OCI-LY1 (cell line): ENCODE results near the gene TIMM44.

Source experiments
- H2AFZ ChIP-seq: fragments of 200-600 bp; sonication (generic), shearing (Covaris generic); 2 replicates; pipeline ENCODE4 v1.6.0; 2014; ENCODE audit warnings: antibody characterized with exemption, mild to moderate bottlenecking, low read length
- H3F3A ChIP-seq: fragments of 200-600 bp; sonication (generic), shearing (Covaris generic); 2 replicates; pipeline ENCODE4 v1.6.0; 2014; ENCODE audit warnings: mild to moderate bottlenecking, antibody characterized with exemption, low read length, moderate library complexity; ENCODE audit not compliant: insufficient read depth
- H3K27ac ChIP-seq: fragments of 200-600 bp; sonication (generic); 2 replicates; pipeline ENCODE4 v1.5.1; 2014; ENCODE audit warnings: low read length, mixed run types, mild to moderate bottlenecking, low read depth; ENCODE audit not compliant: poor library complexity, severe bottlenecking
- H3K27me3 ChIP-seq: fragments of 200-600 bp; sonication (generic); 2 replicates; pipeline ENCODE4 v1.6.0; 2014; ENCODE audit warnings: antibody characterized with exemption, mild to moderate bottlenecking, low read length, moderate library complexity; ENCODE audit not compliant: insufficient read depth
- H3K36me3 ChIP-seq: fragments of 200-600 bp; sonication (generic); 2 replicates; pipeline ENCODE4 v1.6.1; 2014; ENCODE audit warnings: mild to moderate bottlenecking, antibody characterized with exemption, low read length, moderate library complexity, mixed read lengths; ENCODE audit not compliant: insufficient read depth
- H3K4me1 ChIP-seq: fragments of 200-600 bp; sonication (generic); 2 replicates; pipeline ENCODE4 v1.5.1; 2014; ENCODE audit warnings: mild to moderate bottlenecking, low read length, moderate library complexity; ENCODE audit not compliant: insufficient read depth, severe bottlenecking
- H3K4me2 ChIP-seq: fragments of 200-600 bp; sonication (generic), shearing (Covaris generic); 2 replicates; pipeline ENCODE4 v1.6.1; 2014; ENCODE audit warnings: low read length
- H3K4me3 ChIP-seq: fragments of 200-600 bp; sonication (generic); 2 replicates; pipeline ENCODE4 v1.5.1; 2014; ENCODE audit warnings: low read length, low read depth, mild to moderate bottlenecking, mixed read lengths; ENCODE audit not compliant: poor library complexity, severe bottlenecking
- H3K79me2 ChIP-seq: fragments of 200-600 bp; shearing (Covaris generic); 2 replicates; pipeline ENCODE4 v1.6.1; 2016; ENCODE audit warnings: mixed run types, low read length, mixed read lengths; ENCODE audit not compliant: insufficient read depth
- H3K9ac ChIP-seq: fragments of 200-600 bp; sonication (generic), shearing (Covaris generic); 2 replicates; pipeline ENCODE4 v1.6.1; 2014; ENCODE audit warnings: mild to moderate bottlenecking, low read length, mixed read lengths
- H3K9me2 ChIP-seq: fragments of 200-600 bp; sonication (generic), shearing (Covaris generic); 2 replicates; pipeline ENCODE4 v1.6.1; 2014; ENCODE audit warnings: low read depth, mild to moderate bottlenecking, low read length, mixed read lengths
- H3K9me3 ChIP-seq: fragments of 200-600 bp; shearing (Covaris generic); 2 replicates; pipeline ENCODE4 v1.6.1; 2014; ENCODE audit warnings: low read length, mixed read lengths
- H4K20me1 ChIP-seq: fragments of 200-600 bp; sonication (generic), shearing (Covaris generic); 2 replicates; pipeline ENCODE4 v1.6.0; 2016; ENCODE audit warnings: mild to moderate bottlenecking, low read length; ENCODE audit not compliant: insufficient read depth
- CTCF ChIP-seq: fragments of 200-600 bp; sonication (generic), shearing (Covaris generic); IDR thresholded peaks from 2 replicates; pipeline ENCODE4 v1.5.1; 2017; ENCODE audit warnings: mild to moderate bottlenecking, antibody characterized with exemption, low read length, moderate library complexity, mixed read lengths
- EZH2 ChIP-seq: fragments of 200-600 bp; sonication (generic), shearing (Covaris generic); IDR thresholded peaks from 2 replicates; pipeline ENCODE4 v1.8.0; 2017; ENCODE audit warnings: borderline replicate concordance, mixed run types, mild to moderate bottlenecking, antibody characterized with exemption, low read length, moderate library complexity, mixed read lengths

TIMM44 gene

GRCh38 chr19:7879836-7880235 is 63.6 kb downstream of the TIMM44 start:
- Histone ChIP-seq H3K9me2 (no peaks in the 10 kb centered on the region), H3K36me3 (no peaks in the 10 kb centered on the region), H3K4me2 (no peak overlapping the region), H4K20me1 (no peaks in the 10 kb centered on the region), H3K79me2 (no peaks in the 10 kb centered on the region), H3K9me3 (no peaks in the 10 kb centered on the region), H3K27ac (no peak overlapping the region), H2AFZ (no peak overlapping the region), H3F3A (no peaks in the 10 kb centered on the region), H3K9ac (no peak overlapping the region), H3K27me3 (no peaks in the 10 kb centered on the region), H3K4me3 (no peak overlapping the region), H3K4me1 (no peaks in the 10 kb centered on the region)
- no peak for TF ChIP-seq EZH2
- TF ChIP-seq CTCF = no peak

- Histone ChIP-seq H3K9me2 (no peaks in the 10 kb centered on the region), H3K79me2 (no peaks in the 10 kb centered on the region), H3K27me3 (no peaks in the 10 kb centered on the region), H3F3A (no peaks in the 10 kb centered on the region), H3K27ac (no peak overlapping the region), H3K4me3 (no peak overlapping the region), H3K36me3 (no peaks in the 10 kb centered on the region), H3K4me2 (no peak overlapping the region), H3K9ac (no peak overlapping the region), H3K4me1 (no peaks in the 10 kb centered on the region), H3K9me3 (no peaks in the 10 kb centered on the region), H2AFZ (no peak overlapping the region), H4K20me1 (no peaks in the 10 kb centered on the region)
- TF ChIP-seq CTCF = no peak
- no peak for TF ChIP-seq EZH2
These were observed 64.2 kb downstream of the TIMM44 start for GRCh38 chr19:7879111-7879807.

GRCh38 chr19:7877249-7877836 is 66.1 kb downstream of the TIMM44 start:
- TF ChIP-seq EZH2 (no peak), CTCF (no peak)
- Histone ChIP-seq H3K27me3 (no peaks in the 10 kb centered on the region), H3K9me3 (no peaks in the 10 kb centered on the region), H3K9ac (no peak overlapping the region), H3K4me2 (no peak overlapping the region), H3F3A (no peaks in the 10 kb centered on the region), H3K27ac (no peak overlapping the region), H3K36me3 (no peaks in the 10 kb centered on the region), H2AFZ (no peak overlapping the region), H3K9me2 (no peaks in the 10 kb centered on the region), H3K4me3 (no peak overlapping the region), H3K79me2 (no peaks in the 10 kb centered on the region), H4K20me1 (no peaks in the 10 kb centered on the region), H3K4me1 (no peaks in the 10 kb centered on the region)
